CD4-positive, alpha-beta T cell (primary cell): ENCODE data around the gene LNX1. TPM values are rescaled to one million over a fixed set of nuclear protein-coding genes. Genes with fewer than 3 reads are reported as not detected.

Experiments used
- ATAC-seq: fragments of 200-7000 bp; cut with Tn5 transposase; one replicate; pipeline ENCODE4 v1.10.0; 2022; ENCODE audit warnings: mild to moderate bottlenecking; ENCODE audit not compliant: poor library complexity
- CTCF ChIA-PET: fragments of 350-600 bp; sonication (Branson Sonifier 250); formaldehyde crosslinking; loops from one replicate; lab custom pipeline; 2021; ENCODE audit warnings: antibody characterized with exemption, inconsistent platforms; lab: Charles Lee
- POLR2A ChIA-PET: fragments of 350-600 bp; sonication (Branson Sonifier 250); formaldehyde crosslinking; loops from one replicate; lab custom pipeline; 2021; ENCODE audit warnings: antibody characterized with exemption, inconsistent platforms; lab: Charles Lee
- DNase-seq, 14 experiments: peaks; one replicate each; pipeline ENCODE4 v3.0.0-alpha.2; 2013 to 2020; ENCODE audit warnings: mixed read lengths in 2 of 14
- H3K27ac ChIP-seq, 2 donors: one replicate each; pipeline versions ENCODE4 v1.5.1 to v1.7.0; 2013; ENCODE audit warnings: low read length in 2 of 2, low read depth in 1 of 2, mild to moderate bottlenecking in 1 of 2
- H3K27me3 ChIP-seq, 2 experiments: 1 replicate in 1 of 2; 2 replicates in 1 of 2; pipeline versions ENCODE4 v1.6.1 to v1.7.0; 2013; ENCODE audit warnings: low read length in 2 of 2, control low read depth in 1 of 2, mild to moderate bottlenecking in 1 of 2, moderate library complexity in 1 of 2; ENCODE audit not compliant: insufficient read depth in 2 of 2, control insufficient read depth in 1 of 2
- H3K36me3 ChIP-seq: one replicate; pipeline ENCODE4 v1.6.1; 2013; ENCODE audit warnings: low read length, control low read depth; ENCODE audit not compliant: insufficient read depth
- H3K4me1 ChIP-seq: one replicate; pipeline ENCODE4 v1.6.1; 2013; ENCODE audit warnings: low read length, control low read depth; ENCODE audit not compliant: insufficient read depth
- H3K4me3 ChIP-seq: one replicate; pipeline ENCODE4 v1.5.1; 2013; ENCODE audit warnings: mild to moderate bottlenecking, low read length, moderate library complexity
- H3K9me3 ChIP-seq, 2 experiments: 1 replicate in 1 of 2; 2 replicates in 1 of 2; pipeline versions ENCODE4 v1.6.1 to v1.7.0; 2013; ENCODE audit warnings: low read length in 2 of 2, mild to moderate bottlenecking in 2 of 2, control low read depth in 1 of 2, moderate library complexity in 1 of 2; ENCODE audit not compliant: control insufficient read depth in 1 of 2, insufficient read depth in 1 of 2
- H3K27ac Mint-ChIP-seq: one replicate; pipeline ENCODE4 v1.8.0; 2020; ENCODE audit warnings: mixed read lengths
- H3K27me3 Mint-ChIP-seq: one replicate; pipeline ENCODE4 v1.8.0; 2021; ENCODE audit warnings: mixed read lengths
- H3K36me3 Mint-ChIP-seq: one replicate; pipeline ENCODE4 v1.8.0; 2021; ENCODE audit warnings: low read depth, mixed read lengths
- H3K4me1 Mint-ChIP-seq: one replicate; pipeline ENCODE4 v1.8.0; 2021; ENCODE audit warnings: low read depth, mixed read lengths
- H3K4me3 Mint-ChIP-seq: one replicate; pipeline ENCODE4 v1.8.0; 2020; ENCODE audit warnings: mild to moderate bottlenecking, mixed read lengths
- H3K9me3 Mint-ChIP-seq: one replicate; pipeline ENCODE4 v1.8.0; 2020; ENCODE audit warnings: mixed read lengths
- intact Hi-C, 2 experiments: fragments of 100-400 bp; cut with DNase I in 1 of 2; cut with micrococcal nuclease in 1 of 2; formaldehyde crosslinking; loops; one replicate each; pipeline versions ENCODE4 v1.15.1 to v1.9.0; 2023 to 2025; cut with DNase I, micrococcal nuclease
- total RNA-seq, 174 experiments: library from RNA in 2 of 174; stranded (reverse) in 2 of 174; gene quantifications; one replicate each; pipeline ENCODE4 v1.2.3 and lab custom pipeline; 2021 to 2026
- TF ChIP-seq, protein P1 (sequence below): fragments of 200-600 bp; IDR thresholded peaks from one replicate; pipeline ENCODE4 v1.8.0; 2022; ENCODE audit warnings: antibody characterized with exemption, mild to moderate bottlenecking

LNX1 gene
- total RNA-seq, 2 experiments from 2014 or later: not detected

DNA sequence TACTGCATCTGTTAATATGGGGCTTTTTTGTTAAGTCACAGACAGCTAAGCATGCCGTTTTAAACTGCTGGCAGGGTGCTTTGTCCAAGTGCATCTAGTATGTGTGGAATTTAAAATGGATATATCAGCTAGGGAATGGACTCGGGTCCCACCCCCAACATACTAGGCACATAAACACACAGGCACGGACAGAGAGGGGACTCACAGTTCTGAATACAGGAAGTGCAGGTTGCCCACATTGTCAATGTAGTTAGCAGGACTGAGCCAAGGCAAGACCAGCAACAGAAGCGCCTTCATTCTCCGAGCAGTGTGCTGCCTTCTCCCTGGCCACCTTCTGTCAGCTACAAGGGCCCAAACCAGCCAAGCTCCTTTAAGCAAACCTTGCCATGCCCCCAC is 33.6 kb downstream of the LNX1 start:
- CTCF ChIA-PET: no interaction called here
- no peak for ATAC-seq
- H3K27me3 Mint-ChIP-seq: peaks cover 4% of the 10 kb centered on the region

DNA sequence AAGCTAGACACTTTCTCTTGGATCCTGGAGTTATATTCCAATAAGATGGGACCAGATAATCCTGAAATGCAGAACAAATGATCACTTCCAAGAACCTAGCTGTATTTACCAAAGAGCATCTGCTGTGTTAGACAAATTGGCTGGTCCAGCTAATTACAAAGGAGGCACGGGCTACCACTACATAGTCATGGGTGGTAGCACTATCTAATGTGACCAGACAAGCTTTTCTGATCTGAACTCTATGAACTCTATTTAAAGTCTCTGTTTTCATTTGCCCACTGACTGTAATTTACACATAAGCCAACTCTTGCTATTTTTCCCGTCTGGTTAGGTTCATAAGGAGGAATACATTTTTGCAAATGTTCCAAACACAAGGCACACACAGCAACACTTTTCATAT is 34.6 kb downstream of the LNX1 start:
- no peak overlapping the region for H3K4me3 ChIP-seq
- no peak overlapping the region for H3K27ac ChIP-seq
- H3K27me3 ChIP-seq: peaks cover 0 to 3% of the 10 kb centered on the region in 2 experiments
- H3K27me3 Mint-ChIP-seq: peaks cover 7% of the 10 kb centered on the region
- TF ChIP-seq, protein P1, sequence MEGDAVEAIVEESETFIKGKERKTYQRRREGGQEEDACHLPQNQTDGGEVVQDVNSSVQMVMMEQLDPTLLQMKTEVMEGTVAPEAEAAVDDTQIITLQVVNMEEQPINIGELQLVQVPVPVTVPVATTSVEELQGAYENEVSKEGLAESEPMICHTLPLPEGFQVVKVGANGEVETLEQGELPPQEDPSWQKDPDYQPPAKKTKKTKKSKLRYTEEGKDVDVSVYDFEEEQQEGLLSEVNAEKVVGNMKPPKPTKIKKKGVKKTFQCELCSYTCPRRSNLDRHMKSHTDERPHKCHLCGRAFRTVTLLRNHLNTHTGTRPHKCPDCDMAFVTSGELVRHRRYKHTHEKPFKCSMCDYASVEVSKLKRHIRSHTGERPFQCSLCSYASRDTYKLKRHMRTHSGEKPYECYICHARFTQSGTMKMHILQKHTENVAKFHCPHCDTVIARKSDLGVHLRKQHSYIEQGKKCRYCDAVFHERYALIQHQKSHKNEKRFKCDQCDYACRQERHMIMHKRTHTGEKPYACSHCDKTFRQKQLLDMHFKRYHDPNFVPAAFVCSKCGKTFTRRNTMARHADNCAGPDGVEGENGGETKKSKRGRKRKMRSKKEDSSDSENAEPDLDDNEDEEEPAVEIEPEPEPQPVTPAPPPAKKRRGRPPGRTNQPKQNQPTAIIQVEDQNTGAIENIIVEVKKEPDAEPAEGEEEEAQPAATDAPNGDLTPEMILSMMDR: no peak
- no peak overlapping the region for H3K27ac Mint-ChIP-seq
- ATAC-seq (no peak), DNase-seq (no peak)
- H3K36me3 Mint-ChIP-seq: no peaks in the 10 kb centered on the region
- H3K4me3 Mint-ChIP-seq: no peak overlapping the region
- CTCF ChIA-PET: no interaction called here
- no peaks in the 10 kb centered on the region for H3K36me3 ChIP-seq
- intact Hi-C loops: no loop called here
- POLR2A ChIA-PET: no interaction called here
- no peaks in the 10 kb centered on the region for H3K9me3 ChIP-seq
- H3K4me1 Mint-ChIP-seq: no peaks in the 10 kb centered on the region
- no peaks in the 10 kb centered on the region for H3K4me1 ChIP-seq
- H3K9me3 Mint-ChIP-seq: no peaks in the 10 kb centered on the region

More for the DNA sequence above, 33.6 kb downstream of the LNX1 start:
- Mint-ChIP-seq H3K4me3 (no peak overlapping the region), H3K36me3 (no peaks in the 10 kb centered on the region), H3K9me3 (no peaks in the 10 kb centered on the region), H3K4me1 (no peaks in the 10 kb centered on the region), H3K27ac (no peak overlapping the region)
- no peak for DNase-seq
- TF ChIP-seq, protein P1: no peak
- Histone ChIP-seq H3K9me3 (no peaks in the 10 kb centered on the region), H3K27me3 (peaks cover 0 to 3% of the 10 kb centered on the region in 2 experiments), H3K27ac (no peak overlapping the region), H3K4me1 (no peaks in the 10 kb centered on the region), H3K4me3 (no peak overlapping the region), H3K36me3 (no peaks in the 10 kb centered on the region)
- POLR2A ChIA-PET: no interaction called here
- intact Hi-C loops: no loop called here

DNA sequence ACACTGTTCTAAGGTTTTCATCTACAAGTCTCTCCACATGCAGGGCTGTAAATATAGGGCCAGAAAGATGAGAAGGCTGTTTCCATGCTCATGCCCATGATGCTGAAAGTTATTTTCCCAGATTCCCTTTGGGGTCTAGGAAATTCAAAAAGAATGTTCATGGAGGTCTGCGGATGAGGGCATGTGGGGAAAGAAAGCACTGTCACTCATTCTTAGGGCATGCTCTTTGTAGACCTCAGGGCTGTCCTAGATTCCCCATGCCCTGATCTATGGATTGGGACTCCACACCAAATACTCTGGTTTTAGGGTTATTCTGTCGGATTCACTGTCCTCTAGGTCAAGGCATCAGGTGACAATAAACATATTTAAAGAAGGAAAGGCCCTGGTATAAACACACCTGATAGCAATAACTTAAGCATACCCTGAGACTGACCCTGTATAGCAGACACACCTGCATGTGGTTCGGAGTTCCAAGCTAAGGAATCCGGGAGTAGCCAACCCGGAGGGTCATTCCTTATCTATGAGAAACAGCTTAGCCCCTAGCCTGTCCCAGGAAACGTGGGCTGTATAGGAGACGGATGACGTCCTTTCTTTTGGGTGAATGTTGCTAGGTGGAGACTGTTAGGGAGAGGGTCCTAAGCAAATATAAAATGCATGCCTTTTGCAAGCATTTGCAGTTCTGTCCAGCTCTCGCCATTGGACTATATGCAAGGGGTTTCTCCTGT is 37.6 kb downstream of the LNX1 start:
- no peak for DNase-seq
- no peak overlapping the region for H3K27ac Mint-ChIP-seq
- CTCF ChIA-PET: no interaction called here
- no peak overlapping the region for H3K27ac ChIP-seq
- H3K9me3 Mint-ChIP-seq: no peaks in the 10 kb centered on the region
- no peak overlapping the region for H3K4me3 Mint-ChIP-seq
- peaks cover 0 to 3% of the 10 kb centered on the region in 2 experiments for H3K9me3 ChIP-seq
- H3K27me3 Mint-ChIP-seq: peaks cover 3% of the 10 kb centered on the region
- no peaks in the 10 kb centered on the region for H3K36me3 ChIP-seq
- H3K27me3 ChIP-seq: peaks cover 0 to 3% of the 10 kb centered on the region in 2 experiments
- no peaks in the 10 kb centered on the region for H3K36me3 Mint-ChIP-seq
- H3K4me3 ChIP-seq: no peak overlapping the region
- no peaks in the 10 kb centered on the region for H3K4me1 ChIP-seq
- no peaks in the 10 kb centered on the region for H3K4me1 Mint-ChIP-seq
- intact Hi-C loops: no loop called here
- ATAC-seq: no peak
- TF ChIP-seq, protein P1: no peak
- POLR2A ChIA-PET: no interaction called here
